ENCODE results near the gene ZC3H13. TPM values are rescaled to one million over a fixed set of nuclear protein-coding genes. Genes with fewer than 3 reads are reported as not detected.

Gene ZC3H13
- total RNA-seq, 1 experiment from 2014 or later, result 61.9 TPM

DNA sequence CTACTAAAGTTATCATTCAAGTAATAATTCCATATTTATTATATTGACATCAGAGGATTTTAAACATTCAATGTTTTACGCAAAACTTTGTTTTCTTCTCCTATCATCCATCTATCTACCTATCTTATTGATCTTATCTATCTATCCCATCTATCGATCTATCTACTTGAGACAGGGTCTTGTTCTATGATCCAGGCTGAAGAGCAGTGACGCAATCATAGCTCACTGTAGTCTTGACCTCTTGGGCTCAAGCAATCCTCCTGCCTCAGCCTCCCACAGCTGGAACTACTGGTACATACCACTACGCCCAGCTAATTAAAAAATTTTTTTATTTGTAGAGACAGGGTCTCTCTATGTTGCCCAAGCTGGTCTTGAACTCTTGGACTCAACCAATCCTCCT, 27.4 kb downstream of the ZC3H13 start:
- no peak overlapping the region for H3K56ac ChIP-seq (ENCODE audit: insufficient read length, low read depth, low read length)
- Mint-ChIP-seq H3K9me3 (peaks cover 0 to 3% of the 10 kb centered on the region in 2 experiments; a peak in 1 of 5 replicates), H3K27me3 (ENCODE audit: low read depth) (no peaks in the 10 kb centered on the region), H3K4me3 (no peak overlapping the region), H3K36me3 (ENCODE audit: insufficient read depth in 1 of 3, low read depth in 3 of 3) (peaks cover 3 to 8% (median 6%) of the 10 kb centered on the region in 3 experiments), H3K27ac (no peak overlapping the region), H3K4me1 (peaks cover 2% of the 10 kb centered on the region in 2 experiments; a peak in 2 of 4 replicates)
- H3K79me1 ChIP-seq (ENCODE audit: insufficient read depth, low read depth, low read length, poor library complexity, severe bottlenecking), result no peaks in the 10 kb centered on the region
- H3K9ac ChIP-seq (ENCODE audit: extremely low read depth, insufficient read length, low read length), result no peak overlapping the region
- H3K27ac ChIP-seq (ENCODE audit: insufficient read length, low read depth, low read length), result no peak overlapping the region
- no peaks in the 10 kb centered on the region for H3K79me2 ChIP-seq (ENCODE audit: insufficient read depth, low read length)
- H3K18ac ChIP-seq (ENCODE audit: insufficient read length, low read depth, low read length), result no peak overlapping the region
- no peak overlapping the region for H4K91ac ChIP-seq (ENCODE audit: insufficient read length, low read depth, low read length)
- H2BK120ac ChIP-seq (ENCODE audit: low read depth, low read length, poor library complexity, severe bottlenecking), result no peak overlapping the region
- H3K4me2 ChIP-seq (ENCODE audit: insufficient read depth, insufficient read length, low read length), result no peak overlapping the region
- TF ChIP-seq, protein P1, sequence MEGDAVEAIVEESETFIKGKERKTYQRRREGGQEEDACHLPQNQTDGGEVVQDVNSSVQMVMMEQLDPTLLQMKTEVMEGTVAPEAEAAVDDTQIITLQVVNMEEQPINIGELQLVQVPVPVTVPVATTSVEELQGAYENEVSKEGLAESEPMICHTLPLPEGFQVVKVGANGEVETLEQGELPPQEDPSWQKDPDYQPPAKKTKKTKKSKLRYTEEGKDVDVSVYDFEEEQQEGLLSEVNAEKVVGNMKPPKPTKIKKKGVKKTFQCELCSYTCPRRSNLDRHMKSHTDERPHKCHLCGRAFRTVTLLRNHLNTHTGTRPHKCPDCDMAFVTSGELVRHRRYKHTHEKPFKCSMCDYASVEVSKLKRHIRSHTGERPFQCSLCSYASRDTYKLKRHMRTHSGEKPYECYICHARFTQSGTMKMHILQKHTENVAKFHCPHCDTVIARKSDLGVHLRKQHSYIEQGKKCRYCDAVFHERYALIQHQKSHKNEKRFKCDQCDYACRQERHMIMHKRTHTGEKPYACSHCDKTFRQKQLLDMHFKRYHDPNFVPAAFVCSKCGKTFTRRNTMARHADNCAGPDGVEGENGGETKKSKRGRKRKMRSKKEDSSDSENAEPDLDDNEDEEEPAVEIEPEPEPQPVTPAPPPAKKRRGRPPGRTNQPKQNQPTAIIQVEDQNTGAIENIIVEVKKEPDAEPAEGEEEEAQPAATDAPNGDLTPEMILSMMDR (conservative IDR thresholded peaks at IDR 0.05), result no peak
- H4K8ac ChIP-seq (replicated peaks; ENCODE audit: insufficient read length, low read depth, low read length), result no peak overlapping the region
- H3K9me3 ChIP-seq (ENCODE audit: control insufficient read depth, low read depth, low read length), result no peaks in the 10 kb centered on the region
- no peaks in the 10 kb centered on the region for H3K27me3 ChIP-seq (ENCODE audit: insufficient read depth, low read length)
- no peak overlapping the region for H2BK15ac ChIP-seq (ENCODE audit: low read depth, low read length)
- no CpG with 5 or more reads among the region's 4 CpGs for WGBS (ENCODE audit: extremely low coverage, insufficient read length, low lambda C conversion rate)
- no peak overlapping the region for H2AFZ ChIP-seq (ENCODE audit: low read length)
- H3K4ac ChIP-seq (ENCODE audit: low read depth, low read length), result no peak overlapping the region
- H2BK20ac ChIP-seq (ENCODE audit: low read depth, low read length, poor library complexity, severe bottlenecking), result no peak overlapping the region
- H2BK12ac ChIP-seq (ENCODE audit: insufficient read length, low read depth, low read length), result no peak overlapping the region
- no peak overlapping the region for H3T11ph ChIP-seq (ENCODE audit: low read length)
- no peak overlapping the region for H4K5ac ChIP-seq (ENCODE audit: insufficient read length, low read depth, low read length)
- no peaks in the 10 kb centered on the region for H3K23me2 ChIP-seq (ENCODE audit: insufficient read length, low read depth, low read length, poor library complexity, severe bottlenecking)
- H2AK5ac ChIP-seq (ENCODE audit: insufficient read length, low read length), result no peak overlapping the region
- H2BK5ac ChIP-seq (ENCODE audit: insufficient read length, low read length), result no peak overlapping the region
- H3K14ac ChIP-seq (ENCODE audit: insufficient read depth, low read length), result no peak overlapping the region
- H3K4me1 ChIP-seq (ENCODE audit: insufficient read depth, low read length), result no peaks in the 10 kb centered on the region
- H4K20me1 ChIP-seq (ENCODE audit: control insufficient read depth, insufficient read depth, insufficient read length), result no peaks in the 10 kb centered on the region
- no peak for DNase-seq
- no peak overlapping the region for H3K23ac ChIP-seq (ENCODE audit: insufficient read length, low read depth, low read length)

Measured in H9 (cell line).